H1 (cell line): ENCODE results near the gene ITPKB. TPM values are rescaled to one million over a fixed set of nuclear protein-coding genes. Genes with fewer than 3 reads are reported as not detected.
A peak's percentile ranks its signal among the peaks of the same experiment; 100 is the strongest.

ENCODE experiments used
- CTCF ChIA-PET: fragments of 300-600 bp; sonication (Branson Sonifier 250); formaldehyde crosslinking; loops from one replicate; lab custom pipeline; 2021; ENCODE audit not compliant: partially characterized antibody; lab: Charles Lee
- POLR2A ChIA-PET: fragments of 300-600 bp; sonication (Branson Sonifier 250); formaldehyde crosslinking; loops from one replicate; lab custom pipeline; 2021; ENCODE audit warnings: inconsistent platforms; ENCODE audit not compliant: partially characterized antibody; lab: Charles Lee
- DNase-seq, 2 experiments: peaks; one replicate each; pipeline versions ENCODE4 v3.0.0 to v3.0.0-alpha.2; 2010 to 2022; ENCODE audit warnings: low spot score in 2 of 2, low read depth in 1 of 2, mixed read lengths in 1 of 2
- FAIRE-seq: peaks from 2 replicates; lab custom pipeline; 2011; peaks lifted over from hg19 to GRCh38; lab: Jason Lieb, UNC
- H2AFZ ChIP-seq: 2 replicates; pipeline ENCODE4 v1.8.1; 2012; ENCODE audit warnings: low read length, inconsistent platforms
- H2AK5ac ChIP-seq: 2 replicates; pipeline ENCODE4 v1.6.1; 2013; ENCODE audit warnings: low read depth, low read length
- H2BK120ac ChIP-seq: replicated peaks from 2 replicates; pipeline ENCODE3; 2013; ENCODE audit warnings: low read depth, low read length, inconsistent platforms
- H2BK12ac ChIP-seq: 2 replicates; pipeline ENCODE4 v1.6.1; 2013; ENCODE audit warnings: low read depth, low read length
- H2BK15ac ChIP-seq: 2 replicates; pipeline ENCODE4 v1.6.1; 2013; ENCODE audit warnings: low read length
- H2BK20ac ChIP-seq: 2 replicates; pipeline ENCODE4 v1.6.1; 2013; ENCODE audit warnings: low read length
- H2BK5ac ChIP-seq: 2 replicates; pipeline ENCODE4 v1.6.1; 2013; ENCODE audit warnings: low read depth, low read length
- H3K14ac ChIP-seq: 2 replicates; pipeline ENCODE4 v1.6.1; 2013; ENCODE audit warnings: inconsistent platforms; ENCODE audit not compliant: insufficient read length
- H3K18ac ChIP-seq: 2 replicates; pipeline ENCODE4 v1.6.1; 2013; ENCODE audit warnings: low read length; ENCODE audit errors: extremely low read depth
- H3K23ac ChIP-seq: 2 replicates; pipeline ENCODE4 v1.6.1; 2013; ENCODE audit warnings: inconsistent platforms; ENCODE audit not compliant: insufficient read length
- H3K23me2 ChIP-seq: 2 replicates; pipeline ENCODE4 v1.6.1; 2013; ENCODE audit warnings: low read depth, low read length
- H3K27ac ChIP-seq: 2 replicates; pipeline ENCODE4 v1.6.1; 2011; ENCODE audit warnings: low read depth, low read length, inconsistent platforms
- H3K27me3 ChIP-seq, 4 experiments: replicated peaks in 1 of 4; 1 replicate in 1 of 4; 2 replicates in 3 of 4; pipeline versions ENCODE4 v1.6.1 to v1.8.1; 2011 to 2013; ENCODE audit warnings: low read length in 3 of 4, mild to moderate bottlenecking in 3 of 4, inconsistent platforms in 2 of 4, mixed read lengths in 2 of 4, moderate library complexity in 1 of 4; ENCODE audit not compliant: control insufficient read depth in 3 of 4, insufficient read depth in 3 of 4; ENCODE audit errors: extremely low read depth in 1 of 4
- H3K36me3 ChIP-seq, 4 experiments: 2 replicates each; pipeline versions ENCODE4 v1.6.1 to v1.8.1; 2011 to 2013; ENCODE audit warnings: mild to moderate bottlenecking in 4 of 4, low read length in 3 of 4, moderate library complexity in 2 of 4, control low read depth in 1 of 4, inconsistent platforms in 1 of 4; ENCODE audit not compliant: insufficient read depth in 4 of 4, control insufficient read depth in 2 of 4
- H3K4ac ChIP-seq: replicated peaks from 2 replicates; pipeline ENCODE3; 2013; ENCODE audit warnings: low read length, low read depth, mixed read lengths, inconsistent platforms; ENCODE audit not compliant: insufficient read length
- H3K4me1 ChIP-seq, 4 experiments: replicated peaks in 1 of 4; 1 replicate in 1 of 4; 2 replicates in 3 of 4; pipeline versions ENCODE4 v1.6.1 to v1.8.1; 2011 to 2013; ENCODE audit warnings: low read length in 3 of 4, inconsistent platforms in 2 of 4, mixed read lengths in 1 of 4; ENCODE audit not compliant: insufficient read depth in 4 of 4, control insufficient read depth in 3 of 4
- H3K4me2 ChIP-seq, 2 experiments: 2 replicates each; pipeline versions ENCODE4 v1.6.1 to v1.8.1; 2011 to 2013; ENCODE audit warnings: low read depth in 2 of 2, low read length in 2 of 2, control low read depth in 1 of 2, inconsistent platforms in 1 of 2, mild to moderate bottlenecking in 1 of 2; ENCODE audit not compliant: insufficient read depth in 1 of 2
- H3K4me3 ChIP-seq, 4 experiments: fragments of 200-600, 300-600 bp in 1 of 4; sonication (generic), shearing (Covaris generic), sonication (Bioruptor Twin) in 1 of 4; 2 replicates each; pipeline versions ENCODE4 v1.5.1 to v1.8.1; 2011 to 2016; ENCODE audit warnings: low read length in 4 of 4, low read depth in 3 of 4, control low read depth in 2 of 4, inconsistent platforms in 2 of 4, mild to moderate bottlenecking in 2 of 4, mixed read lengths in 1 of 4, moderate library complexity in 1 of 4; ENCODE audit not compliant: insufficient read depth in 2 of 4; ENCODE audit errors: extremely low read depth in 1 of 4
- H3K56ac ChIP-seq: replicated peaks from 2 replicates; pipeline ENCODE3; 2013; ENCODE audit warnings: low read depth, mild to moderate bottlenecking, mixed read lengths, low read length, inconsistent platforms; ENCODE audit not compliant: insufficient read length
- H3K79me1 ChIP-seq: 2 replicates; pipeline ENCODE4 v1.6.1; 2013; ENCODE audit warnings: low read depth, low read length, control low read depth
- H3K79me2 ChIP-seq, 2 experiments: 2 replicates each; pipeline versions ENCODE4 v1.6.1 to v1.8.1; 2012 to 2013; ENCODE audit warnings: low read length in 2 of 2, mild to moderate bottlenecking in 2 of 2, inconsistent platforms in 1 of 2; ENCODE audit not compliant: insufficient read depth in 2 of 2, control insufficient read depth in 1 of 2
- H3K9ac ChIP-seq, 4 experiments: replicated peaks in 1 of 4; 1 replicate in 1 of 4; 2 replicates in 3 of 4; pipeline versions ENCODE4 v1.6.1 to v1.8.1; 2011 to 2013; ENCODE audit warnings: low read depth in 3 of 4, low read length in 3 of 4, control low read depth in 2 of 4, mild to moderate bottlenecking in 2 of 4, moderate library complexity in 2 of 4, inconsistent platforms in 1 of 4; ENCODE audit errors: extremely low read depth in 1 of 4
- H3K9me3 ChIP-seq, 2 experiments: 2 replicates each; pipeline versions ENCODE4 v1.6.1 to v1.8.1; 2012 to 2013; ENCODE audit warnings: mild to moderate bottlenecking in 2 of 2, moderate library complexity in 2 of 2, control low read depth in 1 of 2, inconsistent platforms in 1 of 2, low read depth in 1 of 2, low read length in 1 of 2, mixed read lengths in 1 of 2; ENCODE audit not compliant: insufficient read depth in 2 of 2
- H4K20me1 ChIP-seq, 2 experiments: replicated peaks in 1 of 2; 2 replicates each; pipeline versions ENCODE3 to v1.8.1; 2011 to 2013; ENCODE audit warnings: inconsistent platforms in 2 of 2, low read length in 2 of 2, mild to moderate bottlenecking in 1 of 2; ENCODE audit not compliant: insufficient read depth in 2 of 2, control insufficient read depth in 1 of 2
- H4K5ac ChIP-seq: 2 replicates; pipeline ENCODE4 v1.6.1; 2013; ENCODE audit warnings: low read length, low read depth, mixed read lengths, inconsistent platforms; ENCODE audit not compliant: insufficient read length
- H4K8ac ChIP-seq: 2 replicates; pipeline ENCODE4 v1.8.0; 2013; ENCODE audit warnings: mild to moderate bottlenecking, moderate library complexity, low read length, inconsistent platforms; ENCODE audit not compliant: insufficient read depth; ENCODE audit errors: extremely low read depth
- H4K91ac ChIP-seq: replicated peaks from 2 replicates; pipeline ENCODE3; 2013; ENCODE audit warnings: low read length, mixed read lengths, inconsistent platforms; ENCODE audit not compliant: insufficient read length
- WGBS, 2 experiments: shearing (Covaris generic) in 1 of 2; methylation state at CpG; one replicate each; pipeline versions ENCODE4 v1.1.6 to v1.1.7; 2013 to 2015; ENCODE audit warnings: low lambda C conversion rate in 2 of 2, mixed read lengths in 2 of 2, inconsistent platforms in 1 of 2, low coverage in 1 of 2, missing lambda C conversion rate in 1 of 2; ENCODE audit not compliant: insufficient replicate concordance in 2 of 2, insufficient coverage in 1 of 2, insufficient read length in 1 of 2; ENCODE audit errors: extremely low coverage in 1 of 2, missing lambda C conversion rate in 1 of 2; 5-methylcytosine and 5-hydroxymethylcytosine counted together
- polyA plus RNA-seq, 7 experiments: library from polyadenylated mRNA; depleted of rRNA in 3 of 7; stranded (reverse) in 5 of 7; unstranded in 2 of 7; fragments of >200 nt in 5 of 7; fragments of 200-250 nt in 2 of 7; gene quantifications; 1 replicate in 5 of 7; 2 replicates in 1 of 7; 4 replicates in 1 of 7; pipeline versions ENCODE4 v1.2.1 to v1.2.3, GENCODE V29; 2011 to 2013; ENCODE audit warnings: missing spikeins in 2 of 7, mixed read lengths in 2 of 7
- total RNA-seq: library from RNA; stranded (reverse); fragmentation: NEBNext Ultra II Directional; extraction: Animal tissue kit (Norgen Biotek cat#: 25700); gene quantifications from 2 replicates; pipeline ENCODE4 v1.2.1, GENCODE V29; 2021

Gene ITPKB
- total and polyA plus RNA-seq, 2 of the 8 experiments (the other 6 are each of a cell fraction or from before 2014, with no cell fraction given): 1.7 to 4.8 TPM

- H3K4me1 ChIP-seq: peaks cover 0 to 9% (median 3%) of the 10 kb centered on the region in 4 experiments; a peak in 5 of 7 replicates
- ChIA-PET POLR2A (no interaction called here), CTCF (interaction anchor here (0.6 to 2.4 kb wide), 9 partner anchors 8 to 636 kb away, joined by 3 to 7 read pairs (median 4); no protein-coding TSS in a partner anchor)
- H3K9ac ChIP-seq: no peak overlapping the region
- H2AFZ ChIP-seq: no peak overlapping the region
- no peak overlapping the region for H3K4me2 ChIP-seq
- no peak overlapping the region for H3K23ac ChIP-seq
- no peak overlapping the region for H2BK12ac ChIP-seq
- H3K27me3 ChIP-seq: no peaks in the 10 kb centered on the region; a peak in 2 of 7 replicates
- no peak overlapping the region for H4K5ac ChIP-seq
- H3K9me3 ChIP-seq: no peaks in the 10 kb centered on the region
- H3K79me1 ChIP-seq: no peaks in the 10 kb centered on the region; the same call in 1 of the 2 replicates
- 87% methylated on average over 4 of the region's 4 CpGs; no CpG with 5 or more reads in 1 of the 2 experiments for WGBS, 2 experiments
- peaks cover 1% of the 10 kb centered on the region; the same call in 1 of the 2 replicates for H3K23me2 ChIP-seq
- H2BK5ac ChIP-seq: no peak overlapping the region
- no peak overlapping the region for H3K27ac ChIP-seq
- FAIRE-seq: no peak
- H3K18ac ChIP-seq: no peak overlapping the region
- no peaks in the 10 kb centered on the region for H4K20me1 ChIP-seq
- no peak overlapping the region for H2BK20ac ChIP-seq
- 0 out of 2 replicates have a peak overlapping the region, but pooled peaks have one; percentile 93 for H2BK15ac ChIP-seq
- no peak overlapping the region for H4K8ac ChIP-seq
- no peak overlapping the region for H2BK120ac ChIP-seq
- H3K79me2 ChIP-seq: no peaks in the 10 kb centered on the region
- H3K4ac ChIP-seq: no peak overlapping the region
- no peak for DNase-seq
- H3K4me3 ChIP-seq: no peak overlapping the region
- H4K91ac ChIP-seq: no peak overlapping the region
- no peak overlapping the region for H3K14ac ChIP-seq
- no peak overlapping the region for H2AK5ac ChIP-seq
- no peak overlapping the region for H3K56ac ChIP-seq
- no peaks in the 10 kb centered on the region for H3K36me3 ChIP-seq
Measured at GRCh38 chr1:226672339-226672762, 66.7 kb downstream of the ITPKB start.
